Neural progenitor cell (in vitro differentiated cells): ENCODE data around the gene EHBP1. TPM values are rescaled to one million over a fixed set of nuclear protein-coding genes. Genes with fewer than 3 reads are reported as not detected.

ENCODE experiments used
- DNase-seq: peaks from one replicate; pipeline ENCODE4 v3.0.0-alpha.2; 2016; ENCODE audit warnings: low spot score
- H2AFZ ChIP-seq: fragments of 200-600 bp; sonication (generic); replicated peaks from 2 replicates; pipeline ENCODE4 v1.6.1; 2016; ENCODE audit warnings: antibody characterized with exemption
- H3F3A ChIP-seq: fragments of 200-600 bp; sonication (generic); 2 replicates; pipeline ENCODE4 v1.6.1; 2016; ENCODE audit warnings: antibody characterized with exemption, low read depth
- H3K27ac ChIP-seq: fragments of 200-600 bp; sonication (generic); 2 replicates; pipeline ENCODE4 v1.5.1; 2016; ENCODE audit warnings: mild to moderate bottlenecking
- H3K27me3 ChIP-seq: fragments of 200-600 bp; sonication (generic); 2 replicates; pipeline ENCODE4 v1.6.1; 2016; ENCODE audit warnings: mild to moderate bottlenecking, moderate library complexity
- H3K36me3 ChIP-seq: fragments of 200-600 bp; sonication (generic); 2 replicates; pipeline ENCODE4 v1.5.1; 2016
- H3K4me1 ChIP-seq: fragments of 200-600 bp; sonication (generic); 2 replicates; pipeline ENCODE4 v1.6.1; 2016; ENCODE audit warnings: mixed run types
- H3K4me2 ChIP-seq: fragments of 200-600 bp; sonication (generic); 2 replicates; pipeline ENCODE4 v1.6.1; 2016
- H3K4me3 ChIP-seq: fragments of 200-600 bp; sonication (generic); 2 replicates; pipeline ENCODE4 v1.5.1; 2016
- H3K79me2 ChIP-seq: fragments of 200-600 bp; sonication (generic); 2 replicates; pipeline ENCODE4 v1.6.1; 2016; ENCODE audit warnings: low read depth
- H3K9ac ChIP-seq: fragments of 200-600 bp; sonication (generic); 2 replicates; pipeline ENCODE4 v1.6.1; 2016
- H3K9me3 ChIP-seq: fragments of 200-600 bp; sonication (generic); 2 replicates; pipeline ENCODE4 v1.5.1; 2016; ENCODE audit warnings: low read depth
- H4K20me1 ChIP-seq: fragments of 200-600 bp; sonication (generic); 2 replicates; pipeline ENCODE4 v1.6.1; 2016; ENCODE audit warnings: low read depth
- H3K27ac Mint-ChIP-seq: 3 replicates; pipeline ENCODE4 v1.8.0; 2021; ENCODE audit warnings: mixed read lengths
- H3K27me3 Mint-ChIP-seq: 2 replicates; pipeline ENCODE4 v1.8.0; 2022; ENCODE audit warnings: low read depth, mild to moderate bottlenecking, inconsistent platforms, moderate library complexity, mixed read lengths; ENCODE audit not compliant: insufficient read depth
- H3K36me3 Mint-ChIP-seq: 3 replicates; pipeline ENCODE4 v1.8.0; 2021; ENCODE audit warnings: mixed read lengths
- H3K4me1 Mint-ChIP-seq: 3 replicates; pipeline ENCODE4 v1.8.0; 2021; ENCODE audit warnings: mixed read lengths
- H3K4me3 Mint-ChIP-seq: 3 replicates; pipeline ENCODE4 v1.8.0; 2021; ENCODE audit warnings: mild to moderate bottlenecking, moderate library complexity, mixed read lengths
- H3K9me3 Mint-ChIP-seq: 3 replicates; pipeline ENCODE4 v1.8.0; 2020; ENCODE audit warnings: mixed read lengths
- CTCF ChIP-seq: fragments of 200-600 bp; sonication (generic); IDR thresholded peaks from 2 replicates; pipeline ENCODE4 v1.5.1; 2017; ENCODE audit warnings: antibody characterized with exemption, mild to moderate bottlenecking
- EZH2 ChIP-seq: fragments of 200-600 bp; sonication (generic); IDR thresholded peaks from 2 replicates; pipeline ENCODE4 v1.6.1; 2017; ENCODE audit warnings: antibody characterized with exemption, mild to moderate bottlenecking, moderate library complexity
- EZH2phosphoT487 ChIP-seq: fragments of 200-600 bp; sonication (generic); IDR thresholded peaks from 2 replicates; pipeline ENCODE4 v1.6.1; 2017; ENCODE audit warnings: antibody characterized with exemption
- total RNA-seq: library from RNA; depleted of rRNA; stranded (reverse); fragments of >200 nt; gene quantifications from 2 replicates; pipeline ENCODE4 v1.2.3, GENCODE V29; 2015; ENCODE audit warnings: low replicate concordance

EHBP1 gene
- total RNA-seq, 1 donor from 2014 or later = 65.8 TPM

GRCh38 chr2:62958206-62958605 is 252.7 kb downstream of the EHBP1 start:
- Histone ChIP-seq H3K36me3 (no peaks in the 10 kb centered on the region), H3K4me2 (no peak overlapping the region), H3K27ac (no peak overlapping the region), H3K4me3 (no peak overlapping the region), H3K9ac (no peak overlapping the region), H3K9me3 (no peaks in the 10 kb centered on the region), H3K4me1 (peaks cover 15% of the 10 kb centered on the region), H4K20me1 (no peaks in the 10 kb centered on the region), H3K27me3 (no peaks in the 10 kb centered on the region), H3K79me2 (no peaks in the 10 kb centered on the region), H2AFZ (no peak overlapping the region), H3F3A (peaks cover 4% of the 10 kb centered on the region)
- Mint-ChIP-seq H3K27me3 (no peaks in the 10 kb centered on the region), H3K4me3 (no peak overlapping the region), H3K4me1 (peaks cover 32% of the 10 kb centered on the region), H3K27ac (no peak overlapping the region), H3K36me3 (peaks cover 16% of the 10 kb centered on the region), H3K9me3 (no peaks in the 10 kb centered on the region)
- no peak for DNase-seq
- TF ChIP-seq CTCF = no peak
- no peak for TF ChIP-seq EZH2
- TF ChIP-seq EZH2phosphoT487 = no peak

- Histone ChIP-seq H4K20me1 (peaks cover 19% of the 10 kb centered on the region), H2AFZ (no peak overlapping the region), H3K4me3 (no peak overlapping the region), H3K9me3 (no peaks in the 10 kb centered on the region), H3K4me2 (no peak overlapping the region), H3K36me3 (no peaks in the 10 kb centered on the region), H3K27me3 (no peaks in the 10 kb centered on the region), H3K79me2 (no peaks in the 10 kb centered on the region), H3K4me1 (peaks cover 64% of the 10 kb centered on the region), H3K9ac (no peak overlapping the region), H3F3A (peaks cover 21% of the 10 kb centered on the region), H3K27ac (no peak overlapping the region)
- Mint-ChIP-seq H3K27me3 (peaks cover 6% of the 10 kb centered on the region), H3K9me3 (no peaks in the 10 kb centered on the region), H3K4me3 (no peak overlapping the region), H3K36me3 (no peaks in the 10 kb centered on the region), H3K27ac (peak overlapping the region; percentile 72), H3K4me1 (peaks cover 57% of the 10 kb centered on the region)
- DNase-seq = no peak
- TF ChIP-seq EZH2phosphoT487 (no peak), CTCF (no peak), EZH2 (no peak)
These were observed 258.5 kb downstream of the EHBP1 start for GRCh38 chr2:62964050-62964449.

DNA sequence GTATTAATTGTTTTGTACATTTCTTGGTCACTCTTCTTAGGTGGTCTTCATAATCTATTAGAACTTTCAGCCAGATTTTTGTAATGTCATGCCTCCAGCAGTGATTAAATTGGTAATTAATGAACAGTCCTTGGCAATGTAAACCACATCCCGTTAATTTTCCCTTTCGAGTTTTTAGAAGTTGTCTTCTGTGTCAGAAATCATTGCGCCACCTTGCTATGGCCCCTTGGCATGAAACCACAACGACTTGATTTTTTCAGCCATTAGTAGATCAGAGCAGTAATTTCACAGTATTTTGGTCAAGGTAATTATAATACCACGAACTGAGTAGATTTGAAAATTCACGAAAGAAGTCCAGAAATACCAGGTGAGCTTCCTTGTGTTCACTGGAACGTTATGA is 259.2 kb downstream of the EHBP1 start:
- Mint-ChIP-seq H3K9me3 (no peaks in the 10 kb centered on the region), H3K4me1 (peaks cover 58% of the 10 kb centered on the region), H3K27me3 (peaks cover 6% of the 10 kb centered on the region), H3K27ac (peak overlapping the region; percentile 72), H3K36me3 (no peaks in the 10 kb centered on the region), H3K4me3 (no peak overlapping the region)
- peaks cover 70% of the 10 kb centered on the region for H3K4me1 ChIP-seq
- TF ChIP-seq EZH2phosphoT487 = no peak
- TF ChIP-seq CTCF = no peak
- no peak for TF ChIP-seq EZH2
- H3K9me3 ChIP-seq = no peaks in the 10 kb centered on the region
- no peak overlapping the region for H2AFZ ChIP-seq
- H3K9ac ChIP-seq = no peak overlapping the region
- no peaks in the 10 kb centered on the region for H3K27me3 ChIP-seq
- no peaks in the 10 kb centered on the region for H3K36me3 ChIP-seq
- peaks cover 28% of the 10 kb centered on the region for H3F3A ChIP-seq
- H3K4me3 ChIP-seq = no peak overlapping the region
- no peak overlapping the region for H3K27ac ChIP-seq
- DNase-seq = no peak
- no peaks in the 10 kb centered on the region for H3K79me2 ChIP-seq
- H4K20me1 ChIP-seq = peaks cover 19% of the 10 kb centered on the region
- H3K4me2 ChIP-seq = no peak overlapping the region
